ENCODE measurements around the gene CCDC183.

DNA sequence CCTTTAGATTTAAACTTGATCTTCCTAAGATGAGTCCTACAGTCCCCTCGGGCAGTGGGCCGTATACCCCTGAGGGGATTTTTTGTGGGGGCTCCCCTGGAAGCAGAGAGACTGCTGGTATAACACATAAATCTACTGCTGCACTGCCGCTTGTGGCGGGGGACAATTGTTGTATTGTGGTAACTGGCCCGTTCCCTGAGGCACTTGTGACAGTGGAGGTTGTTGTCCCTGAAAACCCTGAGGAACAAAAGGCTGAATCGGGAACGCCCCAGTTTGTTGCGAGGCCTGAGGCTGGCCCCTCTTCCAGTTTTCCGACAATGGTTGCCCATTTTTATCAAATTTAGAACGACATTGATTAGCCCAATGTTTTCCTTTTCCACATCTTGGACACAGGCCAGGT lies 9.7 kb upstream of the CCDC183 start:
- TF ChIP-seq YY1 (IDR thresholded peaks at IDR 0.05; ENCODE audit: insufficient read depth, insufficient read length) (no peak), ZNF274 (IDR thresholded peaks at IDR 0.05; ENCODE audit: low read depth, low read length) (no peak)
